Mucosa of descending colon (tissue), 3 donors: ENCODE data around the gene AURKB. TPM values are rescaled to one million over a fixed set of nuclear protein-coding genes. Genes with fewer than 3 reads are reported as not detected.
"Not testable (repeated sequence)": the region's sequence is repeated elsewhere in the genome, so short reads cannot be mapped to it uniquely, and the experiment has no call there.

ENCODE experiments used
- ATAC-seq: fragments of 200-7000 bp; cut with Tn5 transposase; one replicate; pipeline ENCODE4 v1.9.1; 2020; ENCODE audit warnings: mild to moderate bottlenecking, moderate library complexity
- DNase-seq, 3 donors: peaks; one replicate each; pipeline ENCODE4 v3.0.0-alpha.2; 2020
- H3K36me3 ChIP-seq: fragments of 200-600 bp; one replicate; pipeline ENCODE4 v1.8.0; 2021; ENCODE audit warnings: low read depth, mild to moderate bottlenecking
- H3K4me1 ChIP-seq: fragments of 200-600 bp; one replicate; pipeline ENCODE4 v1.8.0; 2021; ENCODE audit warnings: low read depth, mild to moderate bottlenecking
- H3K4me3 ChIP-seq: fragments of 200-600 bp; one replicate; pipeline ENCODE4 v1.8.0; 2021; ENCODE audit warnings: mild to moderate bottlenecking
- H3K9me3 ChIP-seq: fragments of 200-600 bp; one replicate; pipeline ENCODE4 v1.8.0; 2021; ENCODE audit warnings: mild to moderate bottlenecking
- CTCF ChIP-seq: fragments of 200-600 bp; IDR thresholded peaks from one replicate; pipeline ENCODE4 v1.8.0; 2022; ENCODE audit warnings: antibody characterized with exemption, mild to moderate bottlenecking
- intact Hi-C, 2 donors: fragments of 100-400 bp; cut with DNase I in 1 of 2; cut with micrococcal nuclease in 1 of 2; formaldehyde crosslinking; loops; one replicate each; pipeline versions ENCODE4 v1.11.0 to v1.11.1; 2022; cut with DNase I, micrococcal nuclease
- total RNA-seq, 3 donors: library from RNA; stranded (reverse); fragmentation: NEBNext Ultra II Directional in 2 of 3; extraction: Animal tissue kit (Norgen Biotek cat#: 25700) in 2 of 3; gene quantifications; one replicate each; pipeline versions ENCODE4 v1.2.1 to v1.2.4, GENCODE V29; 2021 to 2023
- donor health status: DM: no; HTN: no; CAD: no; lungs with moderate emphysema.
- donor health status: DM: no; HTN: no; CAD: no.
- donor health status: DM: no; HTN: yes; CAD: no.

AURKB gene
- total RNA-seq, 3 donors from 2014 or later, result 5.2 to 27.3 (median 5.7) TPM

DNA sequence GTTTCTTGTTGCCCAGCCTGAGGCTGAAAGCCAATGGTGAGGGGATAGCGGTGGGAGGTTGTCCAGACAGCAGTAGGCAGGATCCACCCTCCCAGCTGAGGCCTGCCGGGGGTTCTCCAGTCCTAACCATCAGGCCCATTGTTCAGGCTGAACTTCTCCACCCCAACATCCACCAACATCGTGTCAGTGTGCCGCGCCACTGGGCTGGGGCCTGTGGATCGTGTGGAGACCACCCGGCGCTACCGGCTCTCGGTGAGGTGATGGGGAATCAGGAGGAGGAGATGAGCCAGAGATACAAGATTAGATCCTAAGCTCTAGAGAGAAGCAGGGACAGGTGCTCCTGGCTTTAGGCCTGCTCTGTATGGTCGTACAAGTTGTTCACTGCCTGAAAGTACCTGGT, 44.5 kb upstream of the AURKB start:
- intact Hi-C loops, result no loop called here

GRCh38 chr17:8253801-8254200, 43.4 kb upstream of the AURKB start:
- Histone ChIP-seq H3K9me3 (no peaks in the 10 kb centered on the region), H3K4me1 (peaks cover 5% of the 10 kb centered on the region), H3K36me3 (no peaks in the 10 kb centered on the region), H3K4me3 (no peak overlapping the region)
- DNase-seq (peak in 2 of 3 donors; percentile 42 to 53), ATAC-seq (peak; percentile 56)
- TF ChIP-seq CTCF, result no peak
- intact Hi-C loops, result no loop called here

More for the DNA sequence above, 44.5 kb upstream of the AURKB start:
- DNase-seq, result no peak
- no peaks in the 10 kb centered on the region for H3K4me1 ChIP-seq
- no peak for TF ChIP-seq CTCF
- H3K36me3 ChIP-seq, result no peaks in the 10 kb centered on the region
- no peak overlapping the region for H3K4me3 ChIP-seq
- no peaks in the 10 kb centered on the region for H3K9me3 ChIP-seq
- ATAC-seq, result no peak

DNA sequence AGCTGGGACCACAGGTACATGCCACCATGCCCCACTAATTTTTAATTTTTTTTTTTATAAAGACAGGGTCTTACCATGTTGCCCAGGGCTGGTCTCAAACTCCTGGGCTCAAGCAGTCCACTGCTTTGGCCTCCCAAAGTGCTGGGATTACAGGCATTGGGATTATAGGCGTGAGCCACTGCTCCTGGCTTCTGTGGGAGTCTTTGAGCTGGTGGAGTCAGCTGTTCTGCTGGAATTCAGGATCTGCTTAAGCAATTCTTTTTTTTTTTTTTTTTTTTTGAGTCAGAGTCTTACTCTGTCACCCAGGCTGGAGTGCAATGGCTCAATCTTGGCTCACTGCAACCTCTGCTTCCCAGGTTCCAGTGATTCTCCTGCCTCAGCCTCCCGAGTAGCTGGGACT, 41.0 kb upstream of the AURKB start:
- H3K4me3 ChIP-seq, intact Hi-C loops, ATAC-seq, H3K36me3 ChIP-seq, DNase-seq, H3K4me1 ChIP-seq, H3K9me3 ChIP-seq: not testable (repeated sequence)

- H3K4me3 ChIP-seq, result peak overlapping the region; percentile 9
- intact Hi-C loops, result no loop called here
- no peaks in the 10 kb centered on the region for H3K9me3 ChIP-seq
- peaks cover 5% of the 10 kb centered on the region for H3K4me1 ChIP-seq
- no peak for ATAC-seq
- DNase-seq, result no peak
- TF ChIP-seq CTCF, result no peak
- no peaks in the 10 kb centered on the region for H3K36me3 ChIP-seq
Observed at GRCh38 chr17:8249621-8250500, 39.5 kb upstream of the AURKB start.

GRCh38 chr17:8248751-8249607, 38.6 kb upstream of the AURKB start, which contains the start of gene PFAS:
PFAS (plus strand) TSS chr17:8249289; CDS start chr17:8253938, 4,649 bp downstream.
- Histone ChIP-seq H3K36me3 (no peaks in the 10 kb centered on the region), H3K4me1 (peaks cover 5% of the 10 kb centered on the region), H3K4me3 (peak within 1 kb of the TSS; percentile 18), H3K9me3 (no peaks in the 10 kb centered on the region)
- intact Hi-C loops, result no loop called here
- no peak for TF ChIP-seq CTCF
- ATAC-seq, result peak; percentile 84
- peak; percentile 98 to 99 (median 98) for DNase-seq

- no peak overlapping the region for H3K4me3 ChIP-seq
- intact Hi-C loops, result no loop called here
Observed at GRCh38 chr17:8244768-8245167, 34.4 kb upstream of the AURKB start.

More at GRCh38 chr17:8244768-8245167, 34.4 kb upstream of the AURKB start:
- no peaks in the 10 kb centered on the region for H3K36me3 ChIP-seq
- DNase-seq (no peak), ATAC-seq (no peak)
- no peak for TF ChIP-seq CTCF
- H3K4me1 ChIP-seq, result peaks cover 4% of the 10 kb centered on the region
- H3K9me3 ChIP-seq, result no peaks in the 10 kb centered on the region
